Fibroblast of lung (primary cell): Measurements from ENCODE around the gene TCAIM.

Experiments
- EZH2 ChIP-seq: IDR thresholded peaks from 2 replicates; pipeline ENCODE4 v1.5.1; 2012; ENCODE audit warnings: low read length, control low read depth, mild to moderate bottlenecking; ENCODE audit errors: missing control alignments
- TF ChIP-seq, protein P1 (sequence below), 2 donors: IDR thresholded peaks in 1 of 2; conservative IDR thresholded peaks in 1 of 2; 1 replicate in 1 of 2; 2 replicates in 1 of 2; pipeline ENCODE4 v1.5.1; 2011 to 2012; ENCODE audit warnings: low read length in 2 of 2, control low read depth in 1 of 2, inconsistent platforms in 1 of 2, low read depth in 1 of 2, mild to moderate bottlenecking in 1 of 2

DNA sequence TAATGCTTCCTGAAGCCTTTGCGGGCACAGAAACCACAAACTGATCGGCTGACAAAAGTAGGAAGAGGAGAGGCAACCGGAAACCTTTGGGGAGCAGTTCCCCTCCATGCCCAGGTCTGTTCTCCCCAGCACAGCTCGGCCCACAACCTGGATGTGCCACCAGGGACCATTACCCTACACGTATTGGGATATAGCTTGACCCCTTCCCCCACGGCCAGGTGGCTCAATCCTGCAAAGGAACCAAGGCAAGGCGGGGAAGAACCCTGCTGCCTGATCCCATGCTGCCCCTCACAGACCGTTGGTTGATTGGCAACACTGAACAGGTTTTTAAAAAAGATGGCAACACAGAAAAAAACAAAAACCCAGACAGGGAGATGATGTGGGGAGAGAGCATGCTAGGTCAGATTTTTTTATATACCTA, 19.7 kb upstream of the TCAIM start:
- TF ChIP-seq, protein P1, sequence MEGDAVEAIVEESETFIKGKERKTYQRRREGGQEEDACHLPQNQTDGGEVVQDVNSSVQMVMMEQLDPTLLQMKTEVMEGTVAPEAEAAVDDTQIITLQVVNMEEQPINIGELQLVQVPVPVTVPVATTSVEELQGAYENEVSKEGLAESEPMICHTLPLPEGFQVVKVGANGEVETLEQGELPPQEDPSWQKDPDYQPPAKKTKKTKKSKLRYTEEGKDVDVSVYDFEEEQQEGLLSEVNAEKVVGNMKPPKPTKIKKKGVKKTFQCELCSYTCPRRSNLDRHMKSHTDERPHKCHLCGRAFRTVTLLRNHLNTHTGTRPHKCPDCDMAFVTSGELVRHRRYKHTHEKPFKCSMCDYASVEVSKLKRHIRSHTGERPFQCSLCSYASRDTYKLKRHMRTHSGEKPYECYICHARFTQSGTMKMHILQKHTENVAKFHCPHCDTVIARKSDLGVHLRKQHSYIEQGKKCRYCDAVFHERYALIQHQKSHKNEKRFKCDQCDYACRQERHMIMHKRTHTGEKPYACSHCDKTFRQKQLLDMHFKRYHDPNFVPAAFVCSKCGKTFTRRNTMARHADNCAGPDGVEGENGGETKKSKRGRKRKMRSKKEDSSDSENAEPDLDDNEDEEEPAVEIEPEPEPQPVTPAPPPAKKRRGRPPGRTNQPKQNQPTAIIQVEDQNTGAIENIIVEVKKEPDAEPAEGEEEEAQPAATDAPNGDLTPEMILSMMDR (conservative IDR thresholded peaks at IDR 0.05 in 1 of 2, IDR thresholded peaks at IDR 0.05 in 1 of 2; ENCODE audit: low read depth in 1 of 2, low read length in 2 of 2), result no peak
- no peak for TF ChIP-seq EZH2
